Measurements from ENCODE around the gene NMNAT3.

The NMNAT3 gene

GRCh38 chr3:139532976-139533375 is 144.8 kb downstream of the NMNAT3 start:
- H3K27ac ChIP-seq: peak overlapping the region in 4 of 21 experiments; percentile 72 to 85 (median 80)

GRCh38 chr3:139530717-139531116 is 147.1 kb downstream of the NMNAT3 start:
- no peak overlapping the region for H3K4me3 ChIP-seq
- no peak overlapping the region for H3K27ac ChIP-seq

More at GRCh38 chr3:139532976-139533375, 144.8 kb downstream of the NMNAT3 start:
- no peak overlapping the region for H3K4me3 ChIP-seq

- Histone ChIP-seq H3K4me3 (no peak overlapping the region), H3K27ac (peak overlapping the region in 1 of 21 experiments; percentile 38)
Measured at GRCh38 chr3:139529662-139530061, 148.1 kb downstream of the NMNAT3 start.

- Histone ChIP-seq H3K4me3 (no peak overlapping the region), H3K27ac (peak overlapping the region in 2 of 21 experiments; percentile 13 to 38)
Measured at GRCh38 chr3:139528924-139529323, 148.8 kb downstream of the NMNAT3 start.

- Histone ChIP-seq H3K27ac (peak overlapping the region in 1 of 21 experiments; percentile 13), H3K4me3 (no peak overlapping the region)
Measured at GRCh38 chr3:139528281-139528680, 149.5 kb downstream of the NMNAT3 start.

GRCh38 chr3:139527265-139527664 is 150.5 kb downstream of the NMNAT3 start:
- Histone ChIP-seq H3K27ac (no peak overlapping the region), H3K4me3 (no peak overlapping the region)

- H3K4me3 ChIP-seq: no peak overlapping the region
Measured at GRCh38 chr3:139526146-139526545, 151.6 kb downstream of the NMNAT3 start.

GRCh38 chr3:139524841-139525636 is 152.7 kb downstream of the NMNAT3 start:
- Histone ChIP-seq H3K4me3 (no peak overlapping the region), H3K27ac (no peak overlapping the region)

More at GRCh38 chr3:139526146-139526545, 151.6 kb downstream of the NMNAT3 start:
- no peak overlapping the region for H3K27ac ChIP-seq

- H3K4me3 ChIP-seq: no peak overlapping the region
- H3K27ac ChIP-seq: no peak overlapping the region
Measured at GRCh38 chr3:139523718-139524117, 154.1 kb downstream of the NMNAT3 start.

- Histone ChIP-seq H3K27ac (no peak overlapping the region), H3K4me3 (no peak overlapping the region)
Measured at GRCh38 chr3:139523166-139523565, 154.6 kb downstream of the NMNAT3 start.

- H3K4me3 ChIP-seq: no peak overlapping the region
- no peak overlapping the region for H3K27ac ChIP-seq
Measured at GRCh38 chr3:139522421-139522820, 155.4 kb downstream of the NMNAT3 start.

- H3K27ac ChIP-seq: no peak overlapping the region
Measured at GRCh38 chr3:139521816-139522215, 156.0 kb downstream of the NMNAT3 start.

GRCh38 chr3:139521144-139521543 is 156.6 kb downstream of the NMNAT3 start:
- H3K4me3 ChIP-seq: no peak overlapping the region

More at GRCh38 chr3:139521816-139522215, 156.0 kb downstream of the NMNAT3 start:
- no peak overlapping the region for H3K4me3 ChIP-seq

GRCh38 chr3:139519998-139520737 is 157.6 kb downstream of the NMNAT3 start:
- no peak overlapping the region for H3K27ac ChIP-seq

More at GRCh38 chr3:139521144-139521543, 156.6 kb downstream of the NMNAT3 start:
- no peak overlapping the region for H3K27ac ChIP-seq

GRCh38 chr3:139518926-139519842 is 158.6 kb downstream of the NMNAT3 start:
- Histone ChIP-seq H3K27ac (no peak overlapping the region), H3K4me3 (no peak overlapping the region)

More at GRCh38 chr3:139519998-139520737, 157.6 kb downstream of the NMNAT3 start:
- no peak overlapping the region for H3K4me3 ChIP-seq

- H3K4me3 ChIP-seq: no peak overlapping the region
Measured at GRCh38 chr3:139518306-139518705, 159.5 kb downstream of the NMNAT3 start.

GRCh38 chr3:139517321-139518065 is 160.3 kb downstream of the NMNAT3 start:
- no peak overlapping the region for H3K27ac ChIP-seq
- H3K4me3 ChIP-seq: no peak overlapping the region

More at GRCh38 chr3:139518306-139518705, 159.5 kb downstream of the NMNAT3 start:
- H3K27ac ChIP-seq: no peak overlapping the region

- no peak overlapping the region for H3K4me3 ChIP-seq
- H3K27ac ChIP-seq: no peak overlapping the region
Measured at GRCh38 chr3:139514741-139515140, 163.0 kb downstream of the NMNAT3 start.

Data from skin epidermis (tissue), 12 donors.